ENCODE results near the gene UAP1L1. TPM values are rescaled to one million over a fixed set of nuclear protein-coding genes. Genes with fewer than 3 reads are reported as not detected.

UAP1L1 gene
- total and polyA plus RNA-seq, 12 donors: 3.4 to 24.3 (median 8.5) TPM

- Histone ChIP-seq H3K4me1 (peaks cover 9 to 24% (median 15%) of the 10 kb centered on the region in 9 donors), H3K36me3 (peaks cover 0 to 70% (median 45%) of the 10 kb centered on the region in 9 donors), H3K27ac (no peak overlapping the region), H3K9me3 (no peaks in the 10 kb centered on the region), H3K4me3 (no peak overlapping the region), H3K27me3 (no peaks in the 10 kb centered on the region)
- DNase-seq (no peak), ATAC-seq (no peak)
- no peak for TF ChIP-seq CTCF (IDR thresholded peaks at IDR 0.05)
- WGBS, 2 donors: 89 to 91% methylated on average over 28 of the region's 28 CpGs
- intact Hi-C loops (cut with DNase I): no loop called here
These were observed 33.8 kb downstream of the UAP1L1 start for GRCh38 chr9:137110911-137111787.

- ATAC-seq: no peak
- WGBS, 2 donors: 89 to 91% methylated on average over 34 to 35 of the region's 35 CpGs
- no peak for DNase-seq
- no peaks in the 10 kb centered on the region for H3K27me3 ChIP-seq
- no peak overlapping the region for H3K4me3 ChIP-seq
- no peaks in the 10 kb centered on the region for H3K9me3 ChIP-seq
- TF ChIP-seq CTCF (IDR thresholded peaks at IDR 0.05): no peak
- H3K27ac ChIP-seq: no peak overlapping the region
- peaks cover 0 to 62% (median 40%) of the 10 kb centered on the region in 9 donors for H3K36me3 ChIP-seq
- intact Hi-C loops (cut with DNase I): no loop called here
- H3K4me1 ChIP-seq: peaks cover 11 to 32% (median 17%) of the 10 kb centered on the region in 9 donors
These were observed 34.7 kb downstream of the UAP1L1 start for GRCh38 chr9:137111788-137112563.

- Histone ChIP-seq H3K4me1 (peaks cover 12 to 40% (median 23%) of the 10 kb centered on the region in 9 donors), H3K9me3 (no peaks in the 10 kb centered on the region), H3K27ac (no peak overlapping the region), H3K27me3 (no peaks in the 10 kb centered on the region), H3K36me3 (peaks cover 0 to 54% (median 32%) of the 10 kb centered on the region in 9 donors), H3K4me3 (no peak overlapping the region)
- ATAC-seq (no peak), DNase-seq (no peak)
- intact Hi-C loops (cut with DNase I): no loop called here
- no peak for TF ChIP-seq CTCF (IDR thresholded peaks at IDR 0.05)
- WGBS, 2 donors: 95 to 97% methylated on average over 42 of the region's 42 CpGs
These were observed 35.5 kb downstream of the UAP1L1 start for GRCh38 chr9:137112564-137113384.

Data from heart right ventricle (tissue), 16 donors.